ENCODE results near the gene ENOX2.
"Not testable (repeated sequence)": the region's sequence is repeated elsewhere in the genome, so short reads cannot be mapped to it uniquely, and the experiment has no call there.

Gene ENOX2, protein sequence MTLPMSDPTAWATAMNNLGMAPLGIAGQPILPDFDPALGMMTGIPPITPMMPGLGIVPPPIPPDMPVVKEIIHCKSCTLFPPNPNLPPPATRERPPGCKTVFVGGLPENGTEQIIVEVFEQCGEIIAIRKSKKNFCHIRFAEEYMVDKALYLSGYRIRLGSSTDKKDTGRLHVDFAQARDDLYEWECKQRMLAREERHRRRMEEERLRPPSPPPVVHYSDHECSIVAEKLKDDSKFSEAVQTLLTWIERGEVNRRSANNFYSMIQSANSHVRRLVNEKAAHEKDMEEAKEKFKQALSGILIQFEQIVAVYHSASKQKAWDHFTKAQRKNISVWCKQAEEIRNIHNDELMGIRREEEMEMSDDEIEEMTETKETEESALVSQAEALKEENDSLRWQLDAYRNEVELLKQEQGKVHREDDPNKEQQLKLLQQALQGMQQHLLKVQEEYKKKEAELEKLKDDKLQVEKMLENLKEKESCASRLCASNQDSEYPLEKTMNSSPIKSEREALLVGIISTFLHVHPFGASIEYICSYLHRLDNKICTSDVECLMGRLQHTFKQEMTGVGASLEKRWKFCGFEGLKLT

DNA sequence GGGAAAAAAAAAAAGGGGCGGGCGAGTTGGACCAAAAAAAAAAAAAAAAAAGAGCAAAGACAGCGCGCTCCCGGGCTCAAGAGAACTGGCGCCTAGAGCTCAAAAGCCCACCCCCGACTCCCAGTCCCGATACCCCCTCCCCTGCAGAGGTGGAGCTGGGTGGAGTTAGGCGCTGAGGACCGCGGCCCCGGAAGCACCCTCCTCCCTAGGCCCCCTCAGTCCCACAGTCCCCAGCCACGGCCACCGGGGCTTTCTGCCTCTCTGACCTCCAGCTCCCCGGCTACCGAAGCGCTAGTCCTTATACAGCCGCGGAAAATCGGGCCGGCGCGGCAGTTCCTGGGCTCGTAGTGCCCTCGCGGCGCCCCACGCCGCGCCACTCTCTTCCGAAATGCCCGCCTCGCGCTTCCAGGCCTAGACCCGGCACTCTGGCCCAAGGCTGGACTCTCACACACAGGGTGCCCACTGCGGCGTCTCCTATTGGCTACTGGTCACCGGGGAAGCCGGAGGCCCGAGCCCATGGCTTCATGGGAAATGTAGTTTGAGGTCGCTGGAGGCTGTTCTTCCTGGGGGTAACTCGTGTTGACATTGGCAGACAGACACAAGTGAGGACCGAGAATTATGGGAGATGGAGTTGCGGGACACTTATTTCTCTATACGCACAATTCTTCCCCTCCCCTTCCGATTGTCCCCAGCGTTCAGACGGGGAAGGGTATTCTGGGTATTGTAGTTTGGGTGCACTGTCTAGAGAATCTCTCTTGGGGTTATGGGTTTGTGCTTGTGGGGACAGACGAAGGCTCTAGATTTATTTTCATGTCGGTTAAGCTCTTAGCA, at the start of gene ENOX2:
Gene ENOX2 (minus strand): TSS at position 427 of the 831 bp plus-strand sequence. CDS start 199,993 bp downstream, outside the sequence.
- peak; percentile 91 for DNase-seq (ENCODE audit: low spot score)

DNA sequence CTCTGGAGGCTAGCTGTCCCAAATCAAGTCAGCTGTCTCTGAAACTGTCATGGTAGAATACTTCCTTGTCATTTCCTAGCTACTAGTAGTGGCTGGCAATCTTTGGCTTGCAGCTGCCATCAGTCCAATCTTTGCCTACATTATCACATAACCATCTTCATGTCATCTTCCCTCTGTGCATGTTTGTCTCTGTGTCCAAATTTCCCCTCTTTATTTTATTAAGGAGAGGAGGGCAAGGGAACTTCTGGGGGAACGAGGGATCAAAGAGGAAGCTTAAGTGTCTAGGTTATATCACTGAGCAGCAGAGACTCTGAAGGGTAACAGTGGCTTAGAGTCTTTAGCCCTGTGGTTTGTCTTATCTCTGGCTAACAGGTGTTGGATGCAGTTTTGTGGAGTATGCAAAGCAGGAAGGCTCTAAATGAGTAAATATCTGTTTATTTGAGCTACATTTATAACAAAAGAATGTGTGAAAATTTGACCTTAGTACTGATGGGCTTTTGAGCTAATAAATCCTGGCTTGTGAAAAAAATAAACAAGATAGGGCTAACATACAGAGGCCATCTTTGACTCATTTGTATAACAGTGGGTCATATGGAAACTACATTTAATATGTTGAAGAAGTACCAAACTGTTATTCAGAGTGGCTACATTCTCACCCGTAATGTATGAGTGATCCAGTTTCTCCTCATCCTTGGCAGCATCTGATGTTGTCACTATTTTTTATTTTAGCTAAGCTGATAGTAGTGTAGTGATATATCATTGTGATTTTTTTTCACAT, 49.4 kb upstream of the ENOX2 start:
- DNase-seq (ENCODE audit: low spot score) = no peak

DNA sequence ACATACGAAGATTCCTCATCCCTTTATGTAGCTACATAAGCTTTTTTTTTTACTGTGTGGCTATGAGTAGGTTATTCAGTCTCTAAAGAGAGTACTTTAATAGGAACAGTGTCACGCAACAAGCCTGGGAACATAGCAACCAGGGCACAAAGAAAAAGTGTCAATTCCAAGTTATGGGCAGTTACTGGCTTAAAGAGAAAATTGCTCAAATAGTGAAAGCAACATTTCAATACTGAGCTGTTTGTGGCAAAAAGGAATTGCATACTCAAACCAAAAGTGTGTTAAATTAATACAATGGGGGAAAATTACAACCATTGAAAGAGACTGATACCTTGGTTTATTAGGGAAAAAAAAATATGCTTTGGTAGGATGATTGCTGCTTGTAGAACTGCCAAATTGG, 41.2 kb upstream of the ENOX2 start:
- no peak for DNase-seq (ENCODE audit: low spot score)

DNA sequence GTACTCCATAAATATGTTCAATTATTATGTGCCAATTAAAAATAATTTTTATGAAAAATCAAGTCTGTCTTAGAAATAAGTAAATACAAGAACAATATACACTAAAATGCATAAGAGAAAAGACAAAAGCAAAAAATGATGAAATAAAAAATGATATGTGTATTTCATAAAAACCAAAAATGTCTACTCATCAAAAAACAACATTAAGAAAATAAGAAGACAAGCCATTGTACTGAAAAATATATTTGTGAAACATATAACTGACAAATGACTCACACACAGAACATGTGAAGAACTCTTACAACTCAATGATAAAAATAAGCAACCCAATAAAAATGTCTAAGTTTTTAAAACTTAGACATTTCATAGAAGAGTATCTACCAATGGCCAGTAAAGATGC, 34.1 kb upstream of the ENOX2 start:
- DNase-seq (ENCODE audit: low spot score) = no peak

DNA sequence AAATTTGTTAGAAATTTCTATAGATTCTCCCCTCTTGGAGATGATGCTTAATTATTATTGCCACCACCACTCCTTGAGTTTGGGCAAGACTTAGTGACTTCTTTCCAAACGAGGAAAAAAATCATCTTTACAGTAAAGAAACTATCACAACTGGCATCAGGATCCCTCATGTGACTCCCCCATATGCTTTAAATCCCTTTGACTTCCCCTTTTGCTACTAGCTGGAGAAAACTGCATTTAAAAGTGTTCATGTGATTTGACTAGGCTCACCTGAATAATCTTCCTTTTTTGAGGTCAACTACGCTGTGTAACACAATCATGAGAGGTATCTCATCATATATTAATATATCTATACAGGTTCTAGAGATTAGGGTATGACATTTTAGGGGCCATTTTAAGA, 30.3 kb upstream of the ENOX2 start:
- DNase-seq (ENCODE audit: low spot score) = no peak

DNA sequence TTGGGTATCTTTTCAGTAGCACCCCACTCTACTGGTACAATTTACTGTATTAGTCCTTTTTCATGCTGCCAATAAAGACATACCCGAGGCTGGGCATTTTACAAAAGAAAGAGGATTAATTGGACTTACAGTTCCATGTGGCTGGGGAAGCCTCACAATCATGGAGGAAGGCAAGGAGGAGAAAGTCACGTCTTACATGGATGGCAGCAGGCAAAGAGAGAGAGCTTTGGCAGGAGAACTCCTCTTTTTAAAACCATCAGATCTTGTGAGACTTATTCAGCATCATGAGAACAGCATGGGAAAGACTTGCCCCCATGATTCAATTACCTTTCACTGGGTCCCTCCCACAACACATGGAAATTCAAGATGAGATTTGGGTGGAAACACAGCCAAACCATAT, 17.4 kb upstream of the ENOX2 start:
- DNase-seq (ENCODE audit: low spot score) = not testable (repeated sequence)

DNA sequence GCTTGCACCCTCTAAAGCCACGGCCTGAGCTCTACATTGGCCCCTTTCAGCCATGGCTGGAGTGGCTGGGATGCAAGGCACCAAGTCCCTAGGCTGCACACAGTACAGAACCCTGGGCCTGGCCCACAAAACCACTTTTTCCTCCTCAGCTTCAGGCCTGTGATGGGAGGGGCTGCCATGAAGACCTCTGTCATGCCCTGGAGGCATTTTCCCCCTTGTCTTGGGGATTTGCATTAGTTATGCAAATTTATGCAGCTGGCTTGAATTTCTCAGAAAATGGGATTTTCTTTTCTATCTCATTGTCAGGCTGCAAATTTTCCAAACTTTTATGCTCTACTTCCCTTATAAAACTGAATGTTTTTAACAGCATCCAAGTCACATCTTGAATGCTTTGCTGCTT, 16.7 kb upstream of the ENOX2 start:
- DNase-seq (ENCODE audit: low spot score) = not testable (repeated sequence)

DNA sequence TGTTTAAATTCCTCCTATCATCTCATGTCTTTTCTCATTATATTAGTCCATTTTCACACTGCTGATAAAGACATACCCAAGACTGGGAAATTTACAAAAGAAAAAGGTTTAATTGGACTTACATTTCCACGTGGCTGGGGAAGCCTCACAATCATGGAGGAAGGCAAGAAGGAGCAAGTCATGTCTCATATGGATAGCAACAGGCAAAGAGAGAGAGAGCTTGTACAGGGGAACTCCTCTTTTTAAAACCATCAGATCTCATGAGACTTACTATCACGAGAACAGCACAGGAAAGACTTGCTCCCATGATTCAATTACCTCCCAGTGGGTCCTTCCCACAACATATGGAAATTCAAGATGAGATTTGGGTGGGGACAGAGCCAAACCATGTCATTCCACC, 15.5 kb upstream of the ENOX2 start:
- DNase-seq (ENCODE audit: low spot score) = not testable (repeated sequence)

DNA sequence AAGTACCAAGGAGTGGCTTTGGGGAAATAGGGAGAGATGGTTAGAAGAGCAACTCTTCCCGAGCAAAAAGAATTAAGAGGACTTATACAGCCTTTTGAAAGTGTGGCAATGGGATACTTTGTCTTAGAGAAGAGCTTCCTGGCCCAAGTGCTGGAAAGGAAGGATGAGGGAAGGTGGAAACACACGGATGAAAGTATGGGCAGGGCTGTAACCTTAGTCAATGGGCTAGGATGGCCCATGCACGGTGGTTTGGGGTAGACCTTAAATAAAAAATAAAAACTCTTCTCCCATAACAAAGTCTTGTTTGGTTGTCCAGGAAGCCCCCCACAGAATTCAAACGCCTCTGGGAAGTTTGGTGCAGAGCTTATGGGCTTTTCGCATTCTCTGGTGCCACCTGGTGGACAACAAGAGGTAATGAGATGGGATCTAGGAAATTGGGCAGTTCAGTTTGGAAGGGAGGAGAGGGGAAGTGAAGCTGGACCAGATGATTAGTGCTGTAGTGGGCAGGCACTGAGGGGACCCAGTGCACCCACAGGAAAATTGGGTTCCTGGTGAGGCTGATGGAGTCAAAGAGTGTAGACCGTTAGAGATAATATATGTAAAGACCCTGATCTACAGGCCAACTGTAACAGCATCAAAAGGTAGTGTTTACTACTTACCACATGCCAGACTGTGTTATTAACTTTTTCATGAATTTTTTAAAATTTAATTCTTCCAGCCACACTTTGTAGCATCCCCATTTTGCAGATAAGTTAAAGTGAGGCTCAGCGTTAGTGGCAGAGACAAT, 13.8 kb upstream of the ENOX2 start:
- peak; percentile 52 for DNase-seq (ENCODE audit: low spot score)

DNA sequence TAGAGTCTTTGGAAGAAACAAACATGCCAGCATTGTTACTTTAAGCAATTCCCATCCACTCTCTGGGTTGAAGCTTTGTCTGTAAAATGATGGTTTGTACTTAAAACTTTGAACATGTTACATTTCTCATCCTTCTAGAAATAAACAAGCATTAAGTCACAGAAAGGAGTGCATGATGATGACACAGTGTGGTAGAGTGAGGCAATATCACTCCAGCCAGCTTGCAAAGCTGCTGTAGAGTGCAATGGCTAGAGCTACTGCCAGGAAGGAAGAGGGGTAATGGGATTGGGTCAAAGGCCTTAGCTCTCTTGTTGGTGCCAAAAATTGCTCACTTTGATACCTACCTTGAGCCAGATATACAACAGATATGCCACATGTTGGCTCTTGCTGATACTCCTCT, 12.3 kb upstream of the ENOX2 start:
- peak; percentile 11 for DNase-seq (ENCODE audit: low spot score)

DNA sequence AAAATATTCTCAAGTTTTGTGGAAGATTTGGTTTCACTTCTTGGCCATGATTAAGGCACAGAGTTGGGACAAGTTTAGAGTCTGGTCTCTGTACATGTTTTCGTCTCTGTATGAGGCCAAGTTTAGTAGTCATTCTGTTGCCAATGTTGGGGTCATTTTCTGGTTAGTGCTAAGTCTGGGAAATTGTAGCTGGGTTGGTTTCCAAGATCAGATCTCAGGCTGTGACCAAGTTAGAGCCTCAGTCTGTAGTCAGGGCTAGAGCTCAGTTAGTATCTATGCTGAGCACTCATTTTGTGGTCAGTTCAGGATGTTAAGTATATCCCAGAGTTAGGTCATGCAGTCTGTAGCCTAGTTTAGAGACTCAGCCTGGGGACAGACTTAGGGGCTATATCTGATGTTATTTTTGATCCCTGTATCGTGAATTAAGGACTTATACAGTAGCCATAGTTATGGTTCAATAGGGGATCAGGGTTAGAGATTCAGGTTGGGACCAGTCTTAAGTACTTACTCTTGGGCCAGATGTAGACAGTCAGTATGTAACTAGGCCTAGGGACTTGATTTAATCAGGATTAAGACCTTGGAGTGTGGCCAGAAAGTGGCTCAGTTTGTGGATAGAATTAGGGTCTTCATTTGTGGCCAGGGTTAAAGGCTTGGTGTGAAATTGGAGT, 6.6 kb upstream of the ENOX2 start:
- DNase-seq (ENCODE audit: low spot score) = peak; percentile 13

DNA sequence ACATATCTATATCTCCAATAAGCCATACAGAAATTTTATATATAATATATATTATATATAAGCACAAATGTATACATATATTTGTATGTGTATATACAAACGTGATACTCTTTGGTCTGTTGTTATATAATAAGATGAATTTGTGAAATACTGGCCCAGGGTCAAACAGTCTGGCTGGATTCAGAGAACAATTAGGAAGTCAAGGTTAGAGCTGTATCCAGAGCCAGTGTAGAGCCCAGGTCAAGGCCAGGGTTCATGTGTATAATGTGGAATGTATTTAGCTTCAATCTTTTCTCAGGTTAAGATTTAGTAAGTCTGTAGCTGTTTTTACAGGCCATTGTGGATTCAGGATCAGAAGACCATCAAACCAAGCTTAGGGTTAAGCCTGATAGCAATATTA, 3.8 kb upstream of the ENOX2 start:
- no peak for DNase-seq (ENCODE audit: low spot score)

DNA sequence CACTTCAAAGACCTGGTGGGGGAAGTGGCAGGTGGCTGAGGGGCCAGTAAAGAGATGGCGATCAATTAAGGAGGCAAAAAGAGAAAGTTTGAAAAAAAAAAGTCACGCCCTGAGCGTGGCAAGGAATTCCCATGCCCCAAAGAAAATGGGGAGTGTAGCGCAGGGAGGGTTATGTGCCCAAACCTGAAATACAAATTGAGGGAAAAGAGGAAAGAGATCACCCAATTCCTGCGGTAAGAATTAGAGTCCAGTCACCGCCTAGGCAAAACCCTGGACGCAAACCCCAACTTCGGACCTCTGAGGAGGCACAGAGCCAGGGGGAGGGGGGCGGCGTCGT, 595 bp downstream of the ENOX2 start:
- DNase-seq (ENCODE audit: low spot score) = peak; percentile 29

DNA sequence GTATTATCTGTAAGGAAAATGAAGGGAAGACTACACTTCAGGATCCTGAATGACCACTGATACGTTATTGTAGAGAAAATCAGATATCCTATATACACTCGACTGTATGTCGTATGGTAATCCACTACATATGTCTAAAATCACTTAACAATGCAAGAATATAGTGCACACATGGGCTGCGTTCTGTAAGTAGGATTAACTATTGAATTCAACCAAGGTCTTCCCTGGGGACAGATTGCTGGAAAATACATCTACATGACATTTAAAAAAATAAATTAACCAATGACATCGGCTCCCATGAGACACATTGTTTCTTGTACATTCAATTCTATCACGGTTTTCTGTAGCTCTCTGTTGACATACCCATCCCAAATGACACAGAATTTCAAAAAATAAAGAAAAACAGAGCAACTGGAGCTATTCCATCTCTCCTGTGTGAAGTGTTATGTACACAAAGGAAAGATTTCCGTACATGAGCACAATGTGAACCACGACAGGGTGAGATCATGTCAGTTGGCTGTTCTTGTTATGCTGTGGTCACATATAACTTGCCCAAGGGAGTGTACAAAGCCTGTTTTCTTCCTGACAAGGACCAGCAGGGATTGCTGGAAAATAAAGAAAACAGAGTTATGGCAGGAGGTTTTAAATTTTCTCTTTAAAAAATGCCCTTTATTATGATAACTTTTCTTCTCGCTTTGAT, 6.1 kb downstream of the ENOX2 start:
- no peak for DNase-seq (ENCODE audit: low spot score)

DNA sequence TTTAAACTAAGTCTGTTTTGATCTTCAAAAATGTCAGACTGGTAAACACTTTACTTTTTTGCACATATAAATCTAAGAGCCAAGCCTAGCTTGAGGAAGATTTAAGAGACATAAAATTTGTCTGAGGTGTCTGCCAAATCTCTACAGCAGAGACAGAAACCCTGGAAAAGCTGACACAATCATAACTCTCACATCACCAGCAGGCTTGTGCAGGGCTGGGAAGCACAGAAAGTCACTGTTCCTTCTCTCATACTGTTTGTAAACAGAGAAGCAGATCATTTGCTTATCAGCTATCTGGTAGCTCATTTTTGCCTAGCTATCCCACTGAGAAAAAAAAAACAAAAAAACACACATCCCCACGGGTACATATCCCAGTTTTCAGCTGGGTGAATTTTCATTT, 7.0 kb downstream of the ENOX2 start:
- DNase-seq (ENCODE audit: low spot score) = no peak

DNA sequence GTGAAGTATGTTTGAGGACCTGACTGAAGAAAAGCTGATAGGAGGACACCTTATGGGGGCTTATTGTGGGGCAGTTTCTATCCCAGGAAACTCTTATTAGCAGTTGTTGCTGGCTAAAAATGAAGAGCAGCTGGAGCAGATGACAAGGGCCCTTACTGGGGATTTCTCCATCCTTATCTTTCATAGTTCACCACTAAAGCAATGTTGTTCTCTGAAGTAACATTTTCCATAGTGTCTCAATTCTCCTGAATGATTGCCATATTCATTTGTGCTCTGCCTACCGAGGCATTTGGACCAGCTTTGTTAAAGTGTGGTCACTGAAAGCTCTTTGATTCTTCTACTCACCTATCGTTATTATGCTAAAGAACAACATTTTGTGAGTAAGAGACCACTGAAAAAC, 7.7 kb downstream of the ENOX2 start:
- DNase-seq (ENCODE audit: low spot score) = peak; percentile 7

DNA sequence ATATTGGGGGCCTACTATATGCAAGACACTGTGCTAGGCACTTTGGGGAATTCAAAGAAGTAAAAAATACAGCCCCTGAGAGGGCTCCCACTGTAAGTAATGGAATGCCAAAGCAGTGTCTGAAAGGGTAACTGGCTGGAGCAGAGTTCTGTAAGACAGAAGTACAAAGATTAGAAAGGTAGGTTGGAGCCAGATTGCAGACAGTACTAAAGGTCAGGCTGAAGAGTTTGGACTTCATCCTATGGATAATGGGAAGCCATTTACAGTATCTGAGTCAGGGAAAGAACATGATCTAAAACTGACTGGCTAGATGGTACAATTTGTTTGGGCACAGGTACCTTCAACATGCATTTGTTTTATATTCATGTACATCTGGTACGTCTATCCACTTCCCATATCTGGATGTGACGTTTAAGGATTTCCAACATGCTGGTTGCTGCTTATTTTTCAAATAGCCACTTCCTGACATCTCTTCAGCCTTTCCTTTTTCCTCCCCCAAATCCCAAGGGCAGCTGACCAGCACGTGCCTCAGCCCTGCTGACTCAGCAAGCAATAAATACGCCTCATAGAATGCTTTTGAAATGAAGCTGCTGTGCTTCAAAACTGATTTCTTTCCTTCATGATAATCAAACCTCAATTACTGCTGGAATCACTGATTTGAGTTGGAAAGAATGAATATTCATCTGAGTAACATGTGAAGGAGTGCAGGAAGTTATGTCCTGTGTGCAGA, 9.5 kb downstream of the ENOX2 start:
- no peak for DNase-seq (ENCODE audit: low spot score)

DNA sequence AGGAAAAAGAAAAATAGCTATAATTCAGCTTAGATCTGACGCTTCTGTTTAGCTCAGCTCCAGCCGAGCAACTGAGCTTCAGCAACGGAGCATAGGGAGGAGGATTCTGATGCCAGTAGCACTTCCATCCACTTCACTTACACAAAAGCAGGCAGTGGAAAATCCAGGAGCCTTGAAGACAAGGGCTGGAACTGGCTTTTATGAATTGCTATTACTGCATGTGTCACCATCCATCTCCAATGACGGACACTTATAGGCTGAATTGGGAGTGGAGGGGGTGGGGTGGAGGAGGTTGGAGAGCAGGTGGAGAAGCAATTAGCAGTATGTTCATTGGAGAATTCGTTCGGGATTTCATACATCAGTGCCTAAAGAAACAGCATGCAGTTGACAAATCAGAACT, 15.6 kb downstream of the ENOX2 start:
- DNase-seq (ENCODE audit: low spot score) = no peak

DNA sequence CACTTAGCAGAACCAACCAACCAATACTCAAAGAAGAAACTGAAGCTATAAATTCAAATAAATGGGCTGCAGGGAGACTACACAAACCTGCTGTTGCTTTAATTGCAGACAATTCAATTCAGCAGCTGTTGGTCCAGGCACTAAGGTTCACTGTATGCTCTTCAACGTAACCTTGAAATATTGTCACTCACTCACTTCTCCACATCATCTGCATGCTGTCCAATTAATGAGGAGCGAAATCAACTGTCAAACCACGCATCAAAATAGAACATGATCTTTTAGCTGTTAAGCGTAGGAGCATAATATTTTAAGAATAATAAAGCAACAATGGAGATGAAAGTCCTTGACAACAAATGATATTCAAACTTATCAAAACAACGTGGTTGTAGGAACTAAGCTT, 17.0 kb downstream of the ENOX2 start:
- DNase-seq (ENCODE audit: low spot score) = no peak

DNA sequence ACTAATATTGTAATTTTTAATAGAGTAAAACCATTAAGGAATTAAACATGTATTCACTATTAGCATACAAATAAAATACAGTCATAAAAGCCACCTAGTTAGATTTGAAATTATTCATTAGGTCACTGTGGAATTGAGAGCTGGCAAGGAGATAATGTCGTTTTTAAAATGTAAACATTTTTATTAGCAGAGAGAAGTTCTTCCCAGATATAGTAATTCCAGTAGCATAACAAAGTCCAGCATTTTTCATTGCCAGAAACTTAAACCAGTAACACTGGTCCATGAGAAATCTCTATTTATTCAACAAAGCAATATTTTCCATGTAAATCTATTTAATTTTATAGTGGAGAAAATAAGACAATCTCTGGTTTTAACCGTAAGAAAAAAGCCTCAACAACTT, 17.5 kb downstream of the ENOX2 start:
- DNase-seq (ENCODE audit: low spot score) = no peak
